TTC549 (cell line): ENCODE measurements around the gene IQGAP3.

Experiments used
- FAIRE-seq: peaks from 2 replicates; lab custom pipeline; 2012; peaks lifted over from hg19 to GRCh38; lab: Jason Lieb, UNC

Gene IQGAP3

DNA sequence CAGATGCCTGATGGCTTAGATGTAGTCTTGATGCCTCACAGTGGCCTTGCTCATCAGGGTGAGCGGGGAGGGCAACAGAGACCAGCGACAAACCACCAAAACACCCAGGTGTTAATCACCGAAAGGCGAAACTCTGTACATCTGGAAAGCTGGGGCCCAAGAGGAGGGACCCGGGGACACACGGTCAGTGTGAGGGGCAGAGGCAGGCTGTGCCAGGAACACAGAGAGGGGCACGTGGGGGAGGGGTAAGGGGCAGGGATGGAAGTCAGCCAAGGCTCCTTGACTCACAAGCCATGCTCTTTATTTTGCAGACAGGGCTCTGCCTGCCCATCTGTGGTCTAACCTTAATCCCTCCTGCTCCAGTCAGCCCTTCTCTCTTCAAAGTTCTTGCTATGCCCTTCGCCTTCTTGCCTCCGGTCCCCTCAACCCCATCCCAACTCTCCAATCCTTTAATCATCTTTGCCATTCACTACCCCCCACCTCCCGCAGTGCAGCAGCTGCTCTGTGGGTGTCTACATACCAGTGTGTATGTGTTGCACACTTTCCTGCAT, 76.1 kb downstream of the IQGAP3 start:
- FAIRE-seq = no peak

GRCh38 chr1:156495401-156496140, 76.8 kb downstream of the IQGAP3 start:
- no peak for FAIRE-seq

- no peak for FAIRE-seq
These were observed 78.0 kb downstream of the IQGAP3 start for GRCh38 chr1:156494309-156494895.

DNA sequence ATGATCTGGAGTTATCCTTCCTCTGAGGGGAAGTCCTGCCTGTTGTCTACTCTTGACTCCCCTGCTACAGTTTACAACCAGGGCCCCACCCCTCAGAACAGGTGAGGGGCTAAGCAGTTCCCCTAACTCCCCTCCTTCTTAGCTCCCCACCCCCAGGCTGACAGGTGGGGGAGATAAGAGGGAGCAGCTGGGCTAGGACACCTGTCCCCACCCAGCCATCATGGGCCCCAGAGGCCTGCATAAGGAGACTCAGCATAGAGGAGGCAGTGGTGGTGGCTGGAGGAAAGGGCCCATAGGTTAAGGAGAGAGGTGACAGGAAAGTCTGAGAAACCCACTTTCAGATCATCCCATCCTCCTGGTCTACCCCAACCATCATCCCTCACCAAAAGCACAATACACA, 78.6 kb downstream of the IQGAP3 start:
- FAIRE-seq = no peak

DNA sequence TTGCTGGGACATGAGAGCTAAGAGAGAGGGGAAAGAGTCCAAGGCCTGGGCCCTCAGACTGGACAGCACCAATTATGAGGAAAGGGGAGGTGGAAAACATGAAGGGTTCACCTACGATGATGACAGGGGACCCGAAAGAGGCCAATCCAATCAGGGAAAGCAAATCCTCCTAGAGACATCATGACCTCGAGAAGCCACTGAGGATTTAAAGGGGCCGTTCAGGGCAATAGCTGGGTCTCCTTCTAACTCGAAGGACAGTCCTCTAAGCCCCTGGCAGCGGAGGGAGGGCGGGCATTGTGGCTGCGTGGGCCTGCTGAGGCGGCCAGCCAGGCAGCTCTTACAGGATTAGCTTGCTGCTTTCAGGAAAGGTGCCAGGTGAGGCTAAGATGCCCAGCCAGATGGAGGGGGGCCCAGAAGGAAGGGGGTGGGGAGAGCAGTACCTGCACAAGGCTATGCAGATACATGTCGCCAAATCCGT, 79.2 kb downstream of the IQGAP3 start:
- FAIRE-seq = no peak

- no peak for FAIRE-seq
These were observed 79.7 kb downstream of the IQGAP3 start for GRCh38 chr1:156492591-156493080.

DNA sequence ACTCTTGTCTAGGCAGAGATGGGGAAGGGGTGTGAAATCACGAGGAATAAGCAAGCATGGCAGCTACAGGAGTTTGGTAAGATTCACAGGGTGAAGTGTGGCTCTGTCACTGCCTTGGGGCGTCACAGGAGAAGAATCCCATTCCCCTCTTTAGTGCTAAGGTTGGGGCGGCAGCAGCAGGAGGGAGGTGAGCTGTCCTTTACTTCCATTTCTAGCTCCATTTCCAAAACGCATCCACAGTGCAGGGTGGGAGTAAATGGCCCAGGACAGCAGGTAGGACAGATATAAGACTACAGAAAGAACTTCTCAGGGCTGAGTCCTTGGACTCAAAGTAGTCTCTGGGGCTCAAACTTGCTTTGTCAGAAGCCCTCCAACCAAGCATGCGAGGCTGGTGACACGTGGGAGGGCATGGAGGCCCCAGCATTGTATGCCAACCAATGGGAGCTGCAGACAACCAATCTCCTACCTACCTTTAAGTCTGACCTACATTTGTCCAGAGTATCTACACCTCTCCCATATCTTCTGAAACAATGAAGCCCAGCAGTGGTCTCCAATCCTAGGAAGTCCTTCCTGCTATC, 80.3 kb downstream of the IQGAP3 start:
- no peak for FAIRE-seq

GRCh38 chr1:156491151-156491949, 81.0 kb downstream of the IQGAP3 start:
- no peak for FAIRE-seq

GRCh38 chr1:156490401-156491032, 81.8 kb downstream of the IQGAP3 start:
- no peak for FAIRE-seq

DNA sequence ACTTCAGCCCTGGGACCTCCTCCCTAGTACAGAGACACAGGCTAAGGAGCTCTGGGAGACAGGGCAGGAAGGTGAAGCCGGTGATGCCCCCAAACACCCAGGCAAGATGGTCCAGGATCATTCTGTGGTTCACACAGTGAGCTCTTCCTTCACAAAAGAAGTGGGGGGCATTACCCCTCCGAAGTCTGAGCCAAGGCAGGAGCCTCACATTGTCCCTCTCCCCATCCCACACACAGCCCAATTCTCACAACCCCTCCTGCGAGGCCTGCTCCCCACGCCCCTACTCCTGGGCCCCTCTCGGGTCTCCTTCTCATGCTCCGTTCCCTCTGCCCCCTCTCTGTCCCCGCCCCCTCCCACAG, 82.5 kb downstream of the IQGAP3 start:
- FAIRE-seq = no peak

DNA sequence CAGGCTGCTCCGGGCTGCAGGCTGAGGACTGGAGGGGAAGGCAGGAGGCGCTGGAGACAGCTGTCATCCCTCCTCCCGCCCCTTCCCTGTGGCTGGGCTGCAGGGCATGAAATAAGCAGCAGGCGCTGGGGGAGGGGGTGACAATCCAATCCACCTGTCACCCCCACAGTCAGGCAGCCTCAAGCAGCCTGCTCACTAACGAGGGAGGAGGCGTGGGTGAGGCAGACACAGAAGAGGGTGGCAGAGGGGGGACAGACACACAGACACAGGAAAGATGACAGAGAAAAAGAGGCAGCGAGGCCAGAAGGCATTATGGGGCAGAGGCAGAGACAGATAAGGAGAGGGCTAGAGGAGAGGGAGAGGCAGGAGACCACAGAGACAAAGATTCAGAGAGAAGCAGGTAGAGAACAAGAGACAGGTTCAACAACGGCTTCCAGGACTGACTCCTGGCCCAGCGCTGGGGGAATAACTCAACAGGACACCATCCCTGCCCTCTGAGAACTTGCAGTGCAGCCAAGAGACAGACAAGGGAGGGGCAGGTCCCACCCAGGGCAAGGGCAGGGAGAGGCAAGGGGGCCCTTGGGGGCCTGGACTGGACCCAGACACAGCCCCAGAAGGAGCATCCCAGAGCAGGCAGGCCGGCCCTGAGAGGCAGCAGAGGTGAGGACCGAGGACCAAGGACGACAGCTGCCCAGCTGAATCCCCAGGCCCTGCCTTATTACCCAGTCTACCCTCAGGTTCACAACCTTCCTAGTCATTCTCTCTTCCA, 83.0 kb downstream of the IQGAP3 start:
- FAIRE-seq = no peak

DNA sequence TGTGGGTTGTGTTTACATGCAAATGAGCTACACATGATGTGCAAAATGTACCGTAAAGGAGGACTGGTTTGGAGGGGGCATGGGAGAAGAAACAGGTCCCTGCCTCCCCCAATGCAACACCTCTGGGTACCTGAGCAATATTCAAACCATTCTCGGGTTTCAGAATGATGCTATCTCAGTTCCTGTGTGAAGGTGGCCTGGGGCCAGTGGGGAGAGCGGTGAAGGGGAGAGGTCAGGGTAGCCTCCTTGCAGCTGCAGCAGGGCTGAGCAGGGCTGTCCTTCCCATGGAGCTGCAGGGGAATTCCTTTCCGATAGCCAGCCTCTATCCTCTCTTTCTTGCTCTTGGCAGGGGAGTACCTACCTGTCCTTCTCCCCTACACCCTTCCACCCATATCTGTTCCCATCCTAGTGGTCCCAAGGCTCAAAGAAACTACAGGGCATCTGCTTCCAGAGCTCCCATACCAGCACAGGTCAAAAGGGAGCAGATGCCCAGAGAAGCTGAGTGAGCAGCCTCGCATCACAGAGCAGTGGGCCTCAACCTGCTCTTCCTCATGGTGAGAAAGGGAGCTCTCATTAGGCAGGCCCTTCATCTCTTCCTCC, 83.7 kb downstream of the IQGAP3 start:
- FAIRE-seq = no peak

DNA sequence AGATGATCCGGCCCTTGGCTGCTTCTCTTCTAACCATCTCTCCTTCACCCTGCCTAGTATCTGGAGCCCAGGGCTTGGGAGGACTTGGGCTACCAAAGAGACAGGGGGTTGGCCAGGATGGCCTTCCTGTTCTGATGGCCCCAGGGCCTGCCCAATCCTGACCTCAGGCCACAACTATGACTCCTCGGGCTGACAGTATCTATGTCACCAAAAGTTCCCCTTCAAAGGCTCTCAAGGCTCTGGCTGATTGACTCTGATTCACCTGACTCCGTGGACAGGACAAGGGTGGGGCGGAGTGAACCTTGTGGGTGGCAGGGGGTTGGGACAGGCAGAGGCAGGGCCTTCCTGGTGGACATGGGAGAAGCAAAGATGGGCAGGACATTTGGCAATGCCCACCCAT, 84.5 kb downstream of the IQGAP3 start:
- no peak for FAIRE-seq

DNA sequence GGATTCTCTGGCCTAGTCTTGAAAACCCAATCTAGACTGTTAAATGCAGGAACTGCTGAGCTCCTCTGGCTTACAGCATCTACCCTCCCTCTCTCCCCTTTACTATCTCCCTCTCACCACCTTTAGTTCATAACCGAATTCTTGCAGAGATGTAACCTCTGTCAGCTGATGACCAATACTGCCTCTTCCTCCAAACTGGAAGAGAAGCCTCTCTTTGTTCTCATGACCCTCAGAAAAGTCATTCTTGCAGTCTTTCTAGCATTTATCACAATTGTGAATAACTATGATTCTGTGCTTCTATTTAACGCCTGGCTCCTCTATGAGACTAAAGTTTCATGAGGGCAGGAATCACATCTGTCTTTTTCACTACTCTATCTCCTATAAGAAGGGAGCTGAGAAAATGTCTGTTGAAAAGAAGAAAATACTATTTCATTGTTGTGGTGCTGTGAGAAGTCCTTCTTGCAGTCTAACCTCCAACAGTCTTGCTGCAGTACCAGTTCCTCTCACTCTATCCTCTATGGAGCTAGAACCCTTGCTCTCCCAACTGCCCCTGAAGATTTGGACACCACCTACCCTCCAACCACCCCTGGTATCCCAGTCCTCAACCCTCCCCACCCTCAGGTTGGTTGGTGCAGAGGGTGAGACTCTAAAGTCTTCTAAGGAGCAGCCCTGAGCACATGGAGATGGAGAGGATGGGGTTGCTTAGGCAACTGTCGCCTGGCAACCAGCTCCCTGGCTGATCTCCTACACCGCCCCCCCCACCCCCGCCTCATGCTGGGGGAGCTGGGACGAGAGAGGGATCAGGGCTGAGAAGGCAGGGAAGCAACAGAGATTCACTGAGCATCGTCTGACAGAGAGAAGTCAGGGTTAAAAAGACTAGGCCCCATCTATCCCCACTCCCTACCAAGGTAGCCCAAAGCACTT, 85.7 kb downstream of the IQGAP3 start:
- no peak for FAIRE-seq

DNA sequence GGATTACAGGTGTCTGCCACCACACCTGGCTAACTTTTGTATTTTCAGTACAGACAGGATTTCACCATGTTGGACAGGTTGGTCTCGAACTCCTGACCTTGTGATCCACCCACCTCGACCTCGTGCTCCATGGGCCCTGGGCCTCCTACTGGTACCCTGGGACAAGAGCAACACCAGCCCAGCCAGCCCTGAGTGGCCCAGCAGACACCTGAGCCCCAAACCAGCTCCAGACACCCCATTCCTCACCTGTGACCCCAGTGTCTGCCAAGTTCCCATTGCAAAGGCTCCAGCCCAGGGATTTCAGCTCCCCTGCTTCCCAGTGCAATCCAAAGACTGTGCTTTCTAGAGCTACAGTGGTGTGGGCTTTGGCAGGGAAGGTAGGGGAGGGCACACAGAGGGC, 86.4 kb downstream of the IQGAP3 start:
- FAIRE-seq = no peak

- FAIRE-seq = no peak
These were observed 87.8 kb downstream of the IQGAP3 start for GRCh38 chr1:156484480-156485058.

GRCh38 chr1:156483397-156483796, 89.0 kb downstream of the IQGAP3 start:
- no peak for FAIRE-seq

DNA sequence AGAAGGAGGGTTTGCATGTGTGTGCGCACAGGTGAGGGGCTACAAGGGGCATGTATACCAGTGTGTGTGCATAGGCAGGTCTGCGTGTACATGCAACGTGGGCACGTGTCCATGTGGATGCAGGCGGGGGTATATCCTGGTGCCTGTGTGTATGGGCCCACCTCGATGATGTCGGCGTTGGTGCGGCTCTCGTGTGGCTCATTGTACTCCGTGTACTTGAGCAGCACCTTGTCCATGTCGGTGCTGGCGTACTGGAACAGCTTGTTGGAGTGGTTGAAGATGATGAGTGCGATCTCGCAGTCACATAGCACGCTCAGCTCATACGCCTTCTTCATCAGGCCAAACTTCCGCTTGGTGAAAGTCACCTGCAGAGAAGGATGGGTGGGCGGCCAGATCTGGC, 90.1 kb downstream of the IQGAP3 start:
- FAIRE-seq = no peak

- no peak for FAIRE-seq
These were observed 90.8 kb downstream of the IQGAP3 start for GRCh38 chr1:156481527-156481926.
